GM12801 (cell line): ENCODE data around the gene ARHGAP26.

Experiments
- CTCF ChIP-seq: IDR thresholded peaks from one replicate; pipeline ENCODE4 v1.5.1; 2011; ENCODE audit warnings: control low read depth; ENCODE audit not compliant: insufficient read length; ENCODE audit errors: extremely low read depth

ARHGAP26 gene

GRCh38 chr5:143244000-143244736 is 474.0 kb downstream of the ARHGAP26 start:
- no peak for TF ChIP-seq CTCF

- TF ChIP-seq CTCF: no peak
Observed at GRCh38 chr5:143244990-143245389, 474.8 kb downstream of the ARHGAP26 start.

DNA sequence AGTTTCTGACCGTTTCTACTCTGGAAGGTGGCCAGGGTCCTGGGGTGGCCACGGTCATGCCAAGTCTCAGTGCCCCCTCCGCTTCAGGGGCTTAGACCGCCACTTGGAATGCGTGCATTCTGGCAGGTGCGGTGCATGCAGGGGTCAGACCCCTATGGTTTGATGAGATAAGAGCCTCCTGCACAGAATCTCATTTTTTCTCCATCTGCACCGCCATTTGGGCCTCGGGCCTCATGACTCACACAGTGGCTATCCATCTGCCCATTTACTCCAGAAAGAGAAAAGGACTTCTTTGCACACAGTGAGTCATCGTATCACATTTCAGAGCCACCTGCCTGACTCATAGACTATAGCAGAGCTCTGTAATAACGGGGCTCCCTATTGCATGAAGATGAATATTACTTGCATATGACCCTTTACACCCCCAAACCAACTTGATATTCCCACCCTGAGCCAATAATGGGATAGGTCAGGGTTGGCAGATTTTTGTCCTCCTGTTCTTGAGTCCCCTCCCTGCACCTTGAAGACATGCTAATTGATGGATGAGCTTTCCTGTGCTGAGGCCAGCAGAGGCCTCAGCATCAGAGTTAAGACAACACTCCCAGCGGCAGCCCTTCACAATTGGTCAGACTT is 475.9 kb downstream of the ARHGAP26 start:
- no peak for TF ChIP-seq CTCF

GRCh38 chr5:143247134-143247815 is 477.1 kb downstream of the ARHGAP26 start:
- no peak for TF ChIP-seq CTCF

DNA sequence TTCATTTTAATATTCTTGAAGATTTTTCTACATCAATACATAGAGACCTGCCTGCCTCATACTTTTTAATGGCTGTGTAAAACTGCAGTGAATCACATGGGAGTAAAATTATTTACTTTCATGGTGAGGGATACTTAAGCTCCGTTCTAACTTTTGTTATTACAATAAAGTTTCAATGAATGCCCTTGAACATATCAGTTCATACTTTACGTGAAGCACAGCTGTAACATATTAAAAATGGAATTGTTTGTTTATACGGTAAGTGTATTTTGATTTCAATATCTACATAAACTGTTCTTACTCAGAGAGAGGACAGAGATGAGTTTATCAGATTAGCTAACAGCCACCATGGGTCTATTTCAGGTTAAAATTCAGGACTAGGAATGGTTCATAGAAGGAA is 478.2 kb downstream of the ARHGAP26 start:
- TF ChIP-seq CTCF: no peak

- no peak for TF ChIP-seq CTCF
Observed at GRCh38 chr5:143248822-143249579, 478.8 kb downstream of the ARHGAP26 start.

GRCh38 chr5:143249851-143250250 is 479.7 kb downstream of the ARHGAP26 start:
- TF ChIP-seq CTCF: no peak
